Muscle of leg (tissue), 11 donors: Measurements from ENCODE around the gene CCDC158. TPM values are rescaled to one million over a fixed set of nuclear protein-coding genes. Genes with fewer than 3 reads are reported as not detected.
"Not testable (repeated sequence)": the region's sequence is repeated elsewhere in the genome, so short reads cannot be mapped to it uniquely, and the experiment has no call there.

ENCODE experiments used
- DNase-seq: peaks from one replicate; pipeline ENCODE4 v3.0.0; 2013
- H3K27ac ChIP-seq: one replicate; pipeline ENCODE4 v1.5.1; 2013; ENCODE audit warnings: mild to moderate bottlenecking, low read length, control low read depth
- H3K27me3 ChIP-seq: one replicate; pipeline ENCODE4 v1.6.1; 2013; ENCODE audit warnings: low read length; ENCODE audit not compliant: control insufficient read depth, insufficient read depth
- H3K36me3 ChIP-seq: one replicate; pipeline ENCODE4 v1.6.1; 2013; ENCODE audit warnings: low read length; ENCODE audit not compliant: control insufficient read depth, insufficient read depth
- H3K4me1 ChIP-seq: one replicate; pipeline ENCODE4 v1.6.1; 2013; ENCODE audit warnings: low read length; ENCODE audit not compliant: control insufficient read depth, insufficient read depth
- H3K4me3 ChIP-seq: one replicate; pipeline ENCODE4 v1.5.1; 2013; ENCODE audit warnings: low read length, control low read depth
- H3K9me3 ChIP-seq: replicated peaks from 2 replicates; pipeline ENCODE4 v1.6.1; 2013; ENCODE audit warnings: low read depth, low read length; ENCODE audit not compliant: control insufficient read depth
- WGBS: methylation state at CpG from one replicate; pipeline ENCODE4 v1.1.5; 2013; ENCODE audit warnings: missing lambda C conversion rate; ENCODE audit not compliant: insufficient coverage; 5-methylcytosine and 5-hydroxymethylcytosine counted together
- polyA plus RNA-seq, 8 donors: library from polyadenylated mRNA; unstranded; fragments of 120-200 nt; gene quantifications; one replicate each; pipeline versions ENCODE4 v1.2.1 to v1.2.3, GENCODE V29; 2013; ENCODE audit warnings: inconsistent platforms in 1 of 8, low replicate concordance in 1 of 8; ENCODE audit not compliant: insufficient read length in 8 of 8, insufficient read depth in 1 of 8
- total RNA-seq: library from RNA; stranded (reverse); fragments of 120-200 nt; gene quantifications from one replicate; pipeline ENCODE4 v1.2.4, GENCODE V29; 2013

CCDC158 gene
- total and polyA plus RNA-seq, 9 donors, result 0.18 to 1.5 (median 0.64) TPM

- no peaks in the 10 kb centered on the region for H3K27me3 ChIP-seq
- peaks cover 5% of the 10 kb centered on the region for H3K9me3 ChIP-seq
- H3K4me3 ChIP-seq, result no peak overlapping the region
- no peak for DNase-seq
- 56% methylated on average over 2 of the region's 3 CpGs for WGBS
- no peaks in the 10 kb centered on the region for H3K4me1 ChIP-seq
- no peaks in the 10 kb centered on the region for H3K36me3 ChIP-seq
- H3K27ac ChIP-seq, result no peak overlapping the region
These were observed 128.2 kb downstream of the CCDC158 start for GRCh38 chr4:76292730-76293129.

GRCh38 chr4:76287811-76288210 is 133.1 kb downstream of the CCDC158 start:
- H3K4me1 ChIP-seq, H3K27me3 ChIP-seq, H3K9me3 ChIP-seq, H3K4me3 ChIP-seq, H3K36me3 ChIP-seq, DNase-seq, H3K27ac ChIP-seq: not testable (repeated sequence)
- WGBS, result no CpG with 5 or more reads among the region's 3 CpGs

GRCh38 chr4:76283900-76284299 is 137.0 kb downstream of the CCDC158 start:
- WGBS, result no CpG with 5 or more reads among the region's 4 CpGs
- no peak overlapping the region for H3K27ac ChIP-seq
- H3K4me3 ChIP-seq, result no peak overlapping the region
- DNase-seq, result no peak
- H3K27me3 ChIP-seq, result no peaks in the 10 kb centered on the region
- H3K36me3 ChIP-seq, result no peaks in the 10 kb centered on the region
- no peaks in the 10 kb centered on the region for H3K4me1 ChIP-seq
- H3K9me3 ChIP-seq, result peaks cover 4% of the 10 kb centered on the region

GRCh38 chr4:76282941-76283689 is 137.8 kb downstream of the CCDC158 start:
- Histone ChIP-seq H3K27ac (no peak overlapping the region), H3K36me3 (no peaks in the 10 kb centered on the region), H3K4me3 (no peak overlapping the region), H3K4me1 (no peaks in the 10 kb centered on the region), H3K27me3 (no peaks in the 10 kb centered on the region), H3K9me3 (peaks cover 4% of the 10 kb centered on the region)
- WGBS, result no CpG with 5 or more reads among the region's 6 CpGs
- no peak for DNase-seq

GRCh38 chr4:76281594-76281993 is 139.3 kb downstream of the CCDC158 start:
- H3K9me3 ChIP-seq, H3K27ac ChIP-seq, H3K4me3 ChIP-seq, H3K27me3 ChIP-seq, DNase-seq, H3K36me3 ChIP-seq, H3K4me1 ChIP-seq: not testable (repeated sequence)
- no CpG with 5 or more reads among the region's 6 CpGs for WGBS

- H3K27ac ChIP-seq, result no peak overlapping the region
- WGBS, result 90% methylated on average over 3 of the region's 6 CpGs
These were observed 140.2 kb downstream of the CCDC158 start for GRCh38 chr4:76280488-76281441.

GRCh38 chr4:76279462-76279861 is 141.5 kb downstream of the CCDC158 start:
- no peak overlapping the region for H3K4me3 ChIP-seq
- H3K27me3 ChIP-seq, result no peaks in the 10 kb centered on the region
- no peak for DNase-seq
- no CpG with 5 or more reads among the region's 4 CpGs for WGBS
- no peak overlapping the region for H3K27ac ChIP-seq
- no peaks in the 10 kb centered on the region for H3K36me3 ChIP-seq
- H3K9me3 ChIP-seq, result no peaks in the 10 kb centered on the region
- H3K4me1 ChIP-seq, result no peaks in the 10 kb centered on the region

More at GRCh38 chr4:76280488-76281441, 140.2 kb downstream of the CCDC158 start:
- no peaks in the 10 kb centered on the region for H3K9me3 ChIP-seq
- H3K4me1 ChIP-seq, result no peaks in the 10 kb centered on the region
- H3K27me3 ChIP-seq, result no peaks in the 10 kb centered on the region
- DNase-seq, result no peak
- H3K36me3 ChIP-seq, result no peaks in the 10 kb centered on the region
- no peak overlapping the region for H3K4me3 ChIP-seq

- no peak overlapping the region for H3K27ac ChIP-seq
- WGBS, result no CpG with 5 or more reads among the region's 1 CpG
- no peaks in the 10 kb centered on the region for H3K27me3 ChIP-seq
These were observed 142.4 kb downstream of the CCDC158 start for GRCh38 chr4:76278583-76278982.

GRCh38 chr4:76277667-76278066 is 143.3 kb downstream of the CCDC158 start:
- Histone ChIP-seq H3K4me1 (no peaks in the 10 kb centered on the region), H3K9me3 (no peaks in the 10 kb centered on the region), H3K36me3 (no peaks in the 10 kb centered on the region), H3K27me3 (no peaks in the 10 kb centered on the region), H3K4me3 (no peak overlapping the region), H3K27ac (no peak overlapping the region)
- no peak for DNase-seq
- no CpG with 5 or more reads among the region's 1 CpG for WGBS

More at GRCh38 chr4:76278583-76278982, 142.4 kb downstream of the CCDC158 start:
- Histone ChIP-seq H3K4me1 (no peaks in the 10 kb centered on the region), H3K4me3 (no peak overlapping the region), H3K36me3 (no peaks in the 10 kb centered on the region), H3K9me3 (no peaks in the 10 kb centered on the region)
- DNase-seq, result no peak

- no peak for DNase-seq
- H3K36me3 ChIP-seq, result no peaks in the 10 kb centered on the region
- no peaks in the 10 kb centered on the region for H3K9me3 ChIP-seq
- H3K27ac ChIP-seq, result no peak overlapping the region
- WGBS, result 92% methylated on average over 4 of the region's 9 CpGs
- H3K4me3 ChIP-seq, result no peak overlapping the region
- no peaks in the 10 kb centered on the region for H3K4me1 ChIP-seq
- no peaks in the 10 kb centered on the region for H3K27me3 ChIP-seq
These were observed 144.1 kb downstream of the CCDC158 start for GRCh38 chr4:76276813-76277212.
